ENCODE data around the gene PPM1G.
"Not testable (repeated sequence)": the region's sequence is repeated elsewhere in the genome, so short reads cannot be mapped to it uniquely, and the experiment has no call there.

Gene PPM1G, protein sequence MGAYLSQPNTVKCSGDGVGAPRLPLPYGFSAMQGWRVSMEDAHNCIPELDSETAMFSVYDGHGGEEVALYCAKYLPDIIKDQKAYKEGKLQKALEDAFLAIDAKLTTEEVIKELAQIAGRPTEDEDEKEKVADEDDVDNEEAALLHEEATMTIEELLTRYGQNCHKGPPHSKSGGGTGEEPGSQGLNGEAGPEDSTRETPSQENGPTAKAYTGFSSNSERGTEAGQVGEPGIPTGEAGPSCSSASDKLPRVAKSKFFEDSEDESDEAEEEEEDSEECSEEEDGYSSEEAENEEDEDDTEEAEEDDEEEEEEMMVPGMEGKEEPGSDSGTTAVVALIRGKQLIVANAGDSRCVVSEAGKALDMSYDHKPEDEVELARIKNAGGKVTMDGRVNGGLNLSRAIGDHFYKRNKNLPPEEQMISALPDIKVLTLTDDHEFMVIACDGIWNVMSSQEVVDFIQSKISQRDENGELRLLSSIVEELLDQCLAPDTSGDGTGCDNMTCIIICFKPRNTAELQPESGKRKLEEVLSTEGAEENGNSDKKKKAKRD

DNA sequence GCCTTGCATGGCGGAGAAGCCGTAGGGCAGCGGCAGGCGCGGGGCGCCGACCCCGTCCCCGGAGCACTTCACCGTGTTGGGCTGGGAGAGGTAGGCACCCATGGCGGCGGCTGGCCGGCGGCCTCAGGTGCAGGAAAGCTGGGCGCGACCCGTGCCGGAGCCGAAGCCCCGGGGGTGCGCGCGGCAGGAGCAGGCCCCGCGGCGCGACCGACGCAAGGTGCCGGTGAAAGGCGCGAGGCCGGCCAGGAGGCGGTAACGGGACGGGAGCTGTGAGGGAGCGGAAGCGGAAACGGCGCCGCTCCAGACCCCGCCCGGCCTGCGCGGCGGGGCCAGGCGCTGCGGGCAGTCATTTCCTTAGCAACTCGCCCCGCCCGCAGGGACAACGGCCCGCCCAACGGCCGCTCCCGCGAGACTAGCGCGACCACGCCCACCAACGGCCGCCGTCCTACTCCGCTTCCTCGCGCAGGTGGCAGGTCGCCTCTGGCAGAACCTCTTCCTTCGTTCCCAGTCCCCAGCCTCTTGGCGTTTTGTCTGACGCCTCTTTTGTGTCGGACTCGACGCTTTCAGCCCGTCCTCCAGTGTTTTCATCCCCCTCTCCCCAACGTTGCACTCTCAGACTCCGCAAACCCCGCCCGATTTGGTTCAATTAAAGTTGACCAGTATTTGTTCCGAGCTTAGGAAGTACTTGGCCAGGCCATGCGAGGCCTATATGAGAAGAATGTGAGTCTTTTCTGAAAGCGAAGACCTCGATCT, at the start of gene PPM1G:
Gene PPM1G, minus strand, starts transcription at position 271 of the 753 bp plus-strand sequence. Its CDS starts 169 bp downstream, at position 102.
- peak; percentile 96 for DNase-seq (ENCODE audit: low spot score)

DNA sequence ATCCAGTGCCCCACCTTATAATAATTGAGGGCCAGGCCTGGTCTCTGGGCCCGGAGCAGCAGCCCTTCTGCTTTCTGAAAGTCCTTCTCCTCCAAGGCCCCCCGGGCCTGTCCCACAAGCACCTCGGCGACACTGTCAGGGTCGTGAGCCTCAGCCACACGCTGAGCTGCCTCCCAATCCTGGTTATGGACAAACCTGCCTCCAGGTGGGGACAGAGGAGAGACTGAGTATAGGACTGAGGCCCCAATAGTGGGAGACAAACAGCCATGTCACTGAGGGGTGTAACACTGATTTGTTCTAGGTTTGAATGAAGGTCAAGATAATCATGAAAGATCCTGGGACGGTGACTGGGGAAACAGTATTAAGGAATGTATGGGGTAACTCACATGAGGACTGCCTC, 44.6 kb upstream of the PPM1G start:
- DNase-seq (ENCODE audit: low spot score): no peak

DNA sequence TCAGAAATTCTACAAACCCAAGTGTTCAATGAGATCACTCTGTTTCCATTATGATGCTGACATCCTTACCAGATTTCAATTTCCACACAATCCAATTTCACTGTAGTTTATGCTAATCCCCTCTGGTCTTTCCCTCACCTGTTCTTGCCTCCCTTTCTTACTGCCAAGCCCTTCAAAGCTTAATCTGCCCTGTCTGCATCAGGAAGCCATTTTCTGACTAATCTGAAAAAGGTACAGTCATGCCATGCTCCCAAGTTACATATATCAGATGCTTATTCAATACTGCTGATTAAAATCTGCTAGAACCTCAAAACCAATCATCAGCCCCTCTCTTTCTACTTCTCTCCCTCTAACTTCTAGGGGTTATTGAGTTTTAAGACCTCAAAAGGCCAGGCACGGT, 41.7 kb upstream of the PPM1G start:
- DNase-seq (ENCODE audit: low spot score): no peak

DNA sequence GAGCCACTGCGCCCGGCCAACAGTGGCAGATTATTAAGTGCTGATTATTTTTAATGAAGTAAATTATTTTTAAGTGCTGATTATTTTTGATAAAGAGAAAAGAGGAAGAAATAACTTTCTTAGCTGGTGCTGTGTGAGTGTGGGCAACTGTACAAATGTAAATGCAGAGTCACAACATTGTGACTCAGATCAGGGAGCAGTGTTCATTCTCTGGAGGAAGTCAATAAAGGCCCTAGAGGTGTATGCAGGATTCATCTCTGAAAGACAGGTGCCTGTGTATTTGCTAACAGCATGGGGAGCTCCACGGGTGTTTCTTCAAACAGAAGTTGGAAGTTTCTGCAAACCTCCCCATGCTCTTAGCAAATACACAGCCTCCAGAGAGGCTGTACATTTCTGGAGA, 39.0 kb upstream of the PPM1G start:
- no peak for DNase-seq (ENCODE audit: low spot score)

DNA sequence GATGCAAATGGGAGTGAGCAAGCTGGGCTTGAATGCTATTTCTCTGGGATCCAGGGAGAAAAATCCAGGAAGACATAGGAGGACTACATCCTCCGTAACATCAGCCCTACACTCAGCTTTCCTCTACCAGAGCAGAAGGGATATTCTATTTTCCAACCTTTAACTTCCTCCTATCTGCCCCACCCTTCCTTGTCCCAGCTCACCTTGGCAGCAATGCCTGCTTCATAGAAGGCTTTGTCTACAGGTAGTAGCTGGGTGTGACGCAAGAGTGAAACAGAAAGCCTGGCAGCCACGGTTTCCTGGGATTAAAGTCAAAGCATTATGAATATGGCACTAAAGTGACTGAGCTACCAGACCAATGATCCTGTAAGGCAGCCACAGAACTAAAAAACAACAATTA, 36.7 kb upstream of the PPM1G start:
- peak; percentile 85 for DNase-seq (ENCODE audit: low spot score)

DNA sequence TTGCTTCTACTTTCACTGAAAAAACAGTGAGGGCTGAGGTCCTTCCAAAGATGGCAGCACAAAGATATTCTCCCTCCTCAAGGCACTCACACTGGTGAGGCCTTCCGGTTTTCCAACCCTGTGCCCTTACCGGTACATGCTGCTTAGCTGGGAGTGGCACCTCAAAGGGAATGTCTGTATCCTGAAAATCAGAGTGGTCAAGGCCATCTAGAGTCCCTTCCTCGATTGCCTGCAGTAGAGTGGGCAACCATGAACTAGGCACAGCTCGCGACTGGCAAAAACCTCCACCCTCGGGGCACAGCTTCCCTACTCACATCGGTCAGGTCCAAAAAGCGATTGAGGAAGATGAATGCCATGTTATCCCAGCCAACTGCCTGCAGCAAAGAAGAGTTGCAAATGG, 36.2 kb upstream of the PPM1G start:
- DNase-seq (ENCODE audit: low spot score): no peak

DNA sequence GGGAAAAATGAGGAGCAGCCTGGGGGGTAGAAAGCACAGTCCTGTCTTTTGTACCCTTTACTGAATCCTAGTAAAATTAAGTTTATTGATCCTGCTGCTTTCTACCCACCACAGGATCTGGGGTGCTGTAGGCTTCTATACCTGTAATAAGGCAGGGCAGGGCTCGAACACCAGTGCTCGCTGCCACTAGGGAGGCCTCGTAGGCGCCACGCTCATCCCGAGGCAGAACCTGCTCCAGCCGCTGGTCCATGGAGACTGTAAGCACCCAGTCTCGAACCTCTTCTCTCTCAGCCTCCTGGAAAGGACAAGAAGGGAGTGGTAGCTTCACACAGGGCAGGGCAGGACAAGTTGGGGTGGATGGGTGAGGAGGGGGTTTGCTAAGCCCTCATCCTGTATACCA, 35.8 kb upstream of the PPM1G start:
- DNase-seq (ENCODE audit: low spot score): no peak

DNA sequence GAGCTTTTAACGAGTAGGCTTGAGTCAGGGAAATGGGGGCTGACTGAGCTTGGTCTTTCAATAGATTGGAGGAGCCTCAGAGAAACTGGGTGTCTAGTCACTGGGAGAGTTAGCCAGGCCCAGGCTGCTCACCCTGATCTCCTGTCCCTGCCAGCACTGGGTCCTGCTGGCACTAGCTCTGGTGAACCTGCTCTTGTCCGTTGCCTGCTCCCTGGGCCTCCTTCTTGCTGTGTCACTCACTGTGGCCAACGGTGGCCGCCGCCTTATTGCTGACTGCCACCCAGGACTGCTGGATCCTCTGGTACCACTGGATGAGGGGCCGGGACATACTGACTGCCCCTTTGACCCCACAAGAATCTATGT, 33.5 kb upstream of the PPM1G start:
- peak; percentile 11 for DNase-seq (ENCODE audit: low spot score)

DNA sequence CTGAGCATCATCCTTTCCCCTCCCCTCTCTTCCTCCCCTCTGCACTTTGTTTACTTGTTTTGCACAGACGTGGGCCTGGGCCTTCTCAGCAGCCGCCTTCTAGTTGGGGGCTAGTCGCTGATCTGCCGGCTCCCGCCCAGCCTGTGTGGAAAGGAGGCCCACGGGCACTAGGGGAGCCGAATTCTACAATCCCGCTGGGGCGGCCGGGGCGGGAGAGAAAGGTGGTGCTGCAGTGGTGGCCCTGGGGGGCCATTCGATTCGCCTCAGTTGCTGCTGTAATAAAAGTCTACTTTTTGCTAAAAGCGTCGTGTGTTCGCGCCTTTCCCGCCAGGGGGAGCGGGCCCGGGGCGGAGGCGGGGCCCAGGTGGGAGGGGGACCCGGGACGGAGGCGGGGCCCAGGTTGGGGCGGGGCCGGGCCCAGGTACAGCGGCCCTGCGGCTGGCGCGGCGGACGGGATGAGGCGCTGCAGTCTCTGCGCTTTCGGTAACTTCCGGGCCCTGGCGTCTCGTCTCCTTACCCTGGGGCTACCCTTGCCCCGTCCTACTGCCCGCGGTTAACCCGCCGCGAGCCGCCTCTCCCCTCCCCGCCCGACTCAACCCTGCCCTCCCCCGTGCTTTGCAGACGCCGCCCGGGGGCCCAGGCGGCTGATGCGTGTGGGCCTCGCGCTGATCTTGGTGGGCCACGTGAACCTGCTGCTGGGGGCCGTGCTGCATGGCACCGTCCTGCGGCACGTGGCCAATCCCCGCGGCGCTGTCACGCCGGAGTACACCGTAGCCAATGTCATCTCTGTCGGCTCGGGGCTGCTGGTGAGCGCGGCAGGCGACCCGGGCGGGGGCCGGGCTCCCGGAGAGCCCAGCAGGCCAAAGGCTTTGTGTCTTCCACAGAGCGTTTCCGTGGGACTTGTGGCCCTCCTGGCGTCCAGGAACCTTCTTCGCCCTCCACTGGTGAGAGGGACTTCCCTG, 32.8 kb upstream of the PPM1G start, which contains the start of gene KRTCAP3:
Gene KRTCAP3, plus strand, starts transcription at position 424 of the 962 bp plus-strand sequence. Its CDS starts 32 bp downstream, at position 456.
- peak; percentile 84 for DNase-seq (ENCODE audit: low spot score)

DNA sequence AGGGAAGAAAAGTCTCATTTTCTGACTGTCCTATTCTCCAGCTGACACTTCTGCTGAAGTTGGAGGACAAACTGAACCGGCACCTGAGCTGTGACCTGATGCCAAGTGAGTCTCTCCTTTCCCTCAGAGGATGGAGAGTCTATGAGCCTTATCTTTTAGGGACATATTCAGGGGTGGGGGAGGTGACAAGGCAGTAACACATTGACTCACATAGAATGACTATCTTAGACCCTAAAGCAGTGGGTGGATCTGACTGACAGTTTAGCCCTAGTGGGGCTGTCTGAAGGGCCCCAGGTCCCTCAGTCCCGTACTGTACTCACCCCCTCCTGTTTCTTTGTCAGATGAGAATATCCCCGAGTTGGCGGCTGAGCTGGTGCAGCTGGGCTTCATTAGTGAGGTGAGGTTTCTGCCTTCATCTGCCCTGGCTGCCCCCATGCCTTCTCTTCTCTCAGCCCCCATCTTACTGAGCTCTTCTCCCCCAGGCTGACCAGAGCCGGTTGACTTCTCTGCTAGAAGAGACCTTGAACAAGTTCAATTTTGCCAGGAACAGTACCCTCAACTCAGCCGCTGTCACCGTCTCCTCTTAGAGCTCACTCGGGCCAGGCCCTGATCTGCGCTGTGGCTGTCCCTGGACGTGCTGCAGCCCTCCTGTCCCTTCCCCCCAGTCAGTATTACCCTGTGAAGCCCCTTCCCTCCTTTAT, 32.0 kb upstream of the PPM1G start:
- DNase-seq (ENCODE audit: low spot score): no peak

DNA sequence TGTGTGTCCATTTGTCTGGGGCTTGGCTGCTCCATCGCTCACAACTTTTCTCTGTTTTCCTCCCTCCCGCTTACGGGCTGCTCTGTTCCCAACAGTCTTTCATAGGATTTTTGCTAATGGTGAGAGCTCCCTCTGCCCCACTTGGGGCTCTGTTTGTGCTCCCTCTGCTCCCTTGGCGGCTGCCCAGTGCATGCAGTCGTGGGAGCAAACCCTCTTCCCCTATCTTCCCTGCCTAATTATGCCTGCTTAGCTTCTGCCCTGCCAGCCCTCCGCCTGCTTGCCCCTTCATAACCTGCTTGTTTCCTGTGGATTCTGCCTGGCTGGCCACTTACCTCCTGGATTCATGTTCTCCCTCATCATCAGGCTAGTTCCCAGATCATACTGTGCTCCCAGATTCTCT, 26.2 kb upstream of the PPM1G start:
- no peak for DNase-seq (ENCODE audit: low spot score)

DNA sequence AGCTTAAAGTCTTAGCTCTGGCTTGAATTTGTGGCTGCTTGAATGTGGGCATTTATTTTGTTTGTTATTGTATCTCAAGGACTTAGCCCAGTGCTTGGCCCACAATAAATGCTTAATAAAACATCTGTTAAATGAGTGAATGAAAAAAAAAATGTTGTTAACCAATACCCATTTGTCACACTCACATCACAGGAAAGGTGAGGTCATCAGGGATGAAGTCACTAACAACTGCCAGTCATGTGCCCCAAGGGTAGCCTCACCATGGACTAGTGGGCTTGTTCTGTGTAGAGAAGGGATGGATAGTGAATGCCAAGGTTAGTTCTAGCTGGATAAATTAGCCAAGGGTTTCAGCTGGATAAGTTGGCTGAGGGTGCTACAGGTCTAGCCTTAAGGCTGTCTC, 22.0 kb upstream of the PPM1G start:
- no peak for DNase-seq (ENCODE audit: low spot score)

DNA sequence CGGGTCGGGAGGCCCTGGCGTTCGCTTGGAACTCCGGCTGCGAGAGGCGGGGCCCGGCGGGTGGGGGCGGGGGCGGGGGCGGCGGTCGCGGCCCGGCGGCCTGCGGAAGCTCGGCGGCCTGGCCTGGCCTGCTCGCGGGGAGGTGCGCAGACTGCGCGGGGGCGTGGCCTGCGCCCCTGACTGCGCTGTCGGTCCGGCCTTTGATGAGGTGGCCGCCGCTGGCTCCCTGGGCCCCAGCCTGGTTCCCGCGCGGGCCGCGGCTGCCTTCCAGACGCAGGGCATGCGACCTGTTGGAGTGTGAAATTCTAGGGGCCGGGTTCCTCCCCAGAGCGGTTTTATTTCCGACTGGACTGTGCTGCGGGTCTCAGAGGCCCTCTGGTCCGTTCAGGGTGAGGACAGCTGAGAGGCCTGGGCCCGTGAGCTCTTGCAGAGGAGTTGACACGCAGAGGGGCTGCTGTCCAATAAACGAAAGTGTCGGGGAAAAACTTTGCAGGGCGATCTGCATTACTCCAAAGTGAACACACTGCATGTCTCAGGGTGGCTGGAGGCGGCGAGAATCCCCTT, 19.7 kb upstream of the PPM1G start:
- peak; percentile 89 for DNase-seq (ENCODE audit: low spot score)

DNA sequence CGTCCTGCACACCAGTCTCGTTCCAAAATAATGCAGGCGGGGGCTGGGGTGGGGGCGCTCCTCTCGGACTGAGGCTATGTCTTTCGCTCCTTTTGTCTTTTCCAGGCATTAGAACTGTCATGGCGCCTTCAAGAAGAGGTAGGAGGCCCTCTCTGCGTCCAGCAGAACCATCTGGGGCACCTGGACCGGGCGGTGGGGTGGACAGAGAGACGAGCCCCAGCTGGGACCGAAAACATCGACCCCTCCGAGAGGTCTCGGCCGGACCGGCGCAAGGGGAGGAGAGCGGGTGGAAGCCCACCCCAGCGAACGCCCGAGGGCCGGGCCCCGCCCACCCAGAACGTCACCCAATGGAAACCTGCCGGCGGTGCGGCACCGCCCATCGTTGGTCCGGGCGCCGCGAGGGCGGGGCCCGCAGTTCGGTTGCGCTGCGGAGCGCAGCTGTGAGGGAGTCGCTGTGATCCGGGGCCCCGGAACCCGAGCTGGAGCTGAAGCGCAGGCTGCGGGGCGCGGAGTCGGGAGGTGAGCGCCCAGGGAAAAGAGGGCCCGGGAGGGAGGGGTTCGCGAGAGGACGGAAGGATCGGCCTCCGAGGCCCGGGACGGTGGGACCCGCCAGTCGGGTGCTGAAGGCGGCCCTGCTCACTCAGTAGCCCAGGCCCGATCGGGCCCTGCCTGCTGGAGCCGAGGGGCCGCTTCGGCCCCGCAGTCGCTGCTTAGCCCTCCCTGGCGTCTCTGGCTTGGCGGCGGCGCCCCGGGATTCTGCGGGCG, 19.0 kb upstream of the PPM1G start, which contains the start of gene NRBP1:
Gene NRBP1, plus strand, starts transcription at position 419 of the 765 bp plus-strand sequence. CDS start 4,643 bp downstream, outside the sequence.
- peak; percentile 93 for DNase-seq (ENCODE audit: low spot score)

DNA sequence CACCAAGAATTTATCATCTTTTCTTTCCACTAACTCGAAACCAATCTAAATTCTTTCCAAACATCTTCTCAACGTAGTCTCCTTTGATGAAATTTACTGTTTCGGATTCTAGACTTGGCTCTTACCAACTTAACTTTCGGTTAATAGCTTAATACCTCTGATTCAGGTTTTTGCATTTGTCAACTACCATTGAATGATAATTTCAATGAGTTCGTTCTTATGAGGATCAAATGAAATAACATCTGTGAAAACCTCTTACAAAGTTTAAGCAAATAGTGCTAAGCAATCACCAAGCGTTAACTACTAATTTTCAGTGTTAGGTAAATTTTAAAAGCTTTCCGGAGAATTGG, 18.4 kb upstream of the PPM1G start:
- no peak for DNase-seq (ENCODE audit: low spot score)

DNA sequence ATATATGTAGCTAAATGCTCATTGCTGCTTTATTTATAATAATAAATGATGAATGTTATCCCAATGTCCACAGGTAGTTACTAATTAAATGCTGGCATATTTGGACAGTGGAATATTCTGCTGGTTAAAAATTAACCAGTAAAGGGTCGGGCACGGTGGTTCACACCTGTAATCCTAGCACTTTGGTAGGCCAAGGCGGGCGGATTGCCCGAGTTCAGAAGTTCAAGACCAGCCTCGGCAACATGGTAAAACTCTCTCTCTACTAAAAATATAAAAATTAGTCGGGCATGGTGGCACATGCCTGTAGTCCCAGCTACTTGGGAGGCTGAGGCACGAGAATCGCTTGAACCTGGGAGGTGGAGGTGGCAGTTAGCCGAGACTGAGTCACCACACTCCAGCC, 15.6 kb upstream of the PPM1G start:
- DNase-seq (ENCODE audit: low spot score): not testable (repeated sequence)

DNA sequence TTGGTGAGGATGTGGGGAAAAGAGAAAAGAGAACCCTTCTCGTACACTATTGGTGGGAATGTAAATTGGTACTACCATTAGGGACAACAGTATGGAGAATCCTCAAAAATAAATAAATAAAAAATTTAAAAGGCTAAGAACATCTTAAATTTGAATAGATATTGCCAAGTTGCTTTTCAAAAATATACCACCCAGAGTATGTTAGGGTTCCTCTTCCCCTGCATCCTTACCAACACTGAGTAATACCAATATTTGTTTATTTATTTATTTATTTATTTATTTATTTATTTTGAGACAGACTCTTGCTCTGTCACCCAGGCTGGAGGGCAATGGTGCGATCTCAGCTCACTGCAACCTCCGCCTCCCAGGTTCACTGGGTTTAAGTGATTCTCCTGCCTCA, 13.6 kb upstream of the PPM1G start:
- DNase-seq (ENCODE audit: low spot score): no peak

DNA sequence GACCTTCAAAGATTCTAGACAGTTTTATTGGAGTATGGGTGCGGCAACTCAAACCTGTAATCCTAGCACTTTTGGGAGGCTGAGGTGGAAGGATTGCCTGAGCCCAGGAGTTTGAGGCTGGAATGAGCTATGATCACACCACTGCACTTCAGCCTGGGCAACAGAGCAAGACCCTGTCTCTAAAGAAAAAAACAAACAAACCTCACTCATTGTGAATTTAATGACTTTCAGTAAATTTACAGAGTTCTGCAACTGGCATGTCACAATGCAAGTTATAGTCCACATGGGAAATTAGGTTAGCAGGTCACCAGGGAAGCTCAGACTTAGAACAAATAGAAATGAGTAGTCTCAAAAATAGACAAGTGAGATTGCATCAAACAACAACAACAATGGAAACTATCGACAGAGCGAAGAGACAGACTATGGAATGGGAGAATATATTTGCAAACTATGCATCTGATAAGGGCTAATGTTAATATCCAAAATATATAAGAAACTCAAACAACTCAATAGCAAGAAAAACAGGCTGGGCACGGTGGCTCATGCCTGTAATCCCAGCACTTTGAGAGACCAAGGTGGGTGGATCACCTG, 12.4 kb upstream of the PPM1G start:
- DNase-seq (ENCODE audit: low spot score): no peak

DNA sequence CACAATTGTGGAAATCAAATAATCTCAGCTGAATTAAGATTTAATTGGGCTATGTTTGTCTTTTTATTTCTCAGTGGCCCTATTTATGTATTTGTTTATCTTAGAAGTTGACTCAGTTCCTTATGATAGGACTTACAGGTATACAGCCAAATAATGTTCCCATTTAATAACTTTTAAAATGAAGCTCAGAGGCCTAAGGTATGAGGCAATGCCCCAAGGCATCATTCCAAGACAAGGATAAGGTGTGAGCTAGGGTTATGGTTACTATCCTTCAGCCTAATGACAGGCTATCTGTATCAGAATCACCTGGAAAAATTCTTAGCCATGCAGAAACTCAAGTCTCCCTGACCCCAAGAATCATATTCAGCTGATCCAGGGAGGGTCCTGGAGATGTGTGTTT, 11.6 kb upstream of the PPM1G start:
- DNase-seq (ENCODE audit: low spot score): no peak

DNA sequence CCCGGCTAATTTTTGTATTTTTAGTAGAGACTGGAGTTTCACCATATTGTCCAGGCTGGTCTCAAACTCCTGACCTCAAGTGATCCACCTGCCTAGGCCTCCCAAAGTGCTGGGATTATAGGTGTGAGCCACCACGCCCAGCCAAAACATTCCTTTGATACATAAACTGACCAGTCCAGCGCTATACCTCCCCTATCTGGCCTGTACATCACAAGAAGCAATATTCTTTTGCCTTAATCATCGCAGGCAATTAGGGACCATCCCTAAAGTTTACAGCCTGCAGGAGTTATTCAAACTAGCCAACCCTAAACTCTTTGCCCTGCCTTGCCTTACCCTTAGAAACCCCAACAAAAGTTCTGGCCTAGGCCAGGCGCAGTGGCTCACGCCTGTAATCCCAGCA, 6.8 kb upstream of the PPM1G start:
- DNase-seq (ENCODE audit: low spot score): no peak
